Measurements from ENCODE around the gene FAM98B. TPM values are rescaled to one million over a fixed set of nuclear protein-coding genes. Genes with fewer than 3 reads are reported as not detected.

The FAM98B gene
- total RNA-seq, 1 experiment from 2014 or later, result 26.5 TPM

DNA sequence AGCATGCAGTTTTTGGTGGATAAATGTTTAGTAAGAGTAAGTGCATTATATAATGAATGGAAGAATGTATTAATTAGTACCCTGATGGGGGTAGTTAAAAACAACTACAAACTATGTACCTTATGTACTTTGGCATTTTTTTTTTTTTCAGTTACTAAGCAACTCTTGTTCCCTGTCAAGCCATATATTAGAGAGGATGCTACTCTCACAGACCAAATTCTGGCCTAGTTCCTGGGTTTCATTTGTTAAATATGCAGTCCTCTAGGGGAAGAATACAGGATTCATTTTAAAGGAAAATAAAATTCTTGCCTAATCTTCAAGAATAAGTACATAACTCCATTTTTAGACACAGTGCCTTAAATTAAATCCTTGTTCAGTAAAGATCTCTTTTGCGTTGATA is 16.9 kb downstream of the FAM98B start:
- no TSS peak for BruUV-seq (replicated peaks)
- no peak for TF ChIP-seq CTCF (IDR thresholded peaks at IDR 0.05; ENCODE audit: unreplicated experiment)
- peaks cover 6% of the 10 kb centered on the region for H3K4me1 Mint-ChIP-seq (ENCODE audit: insufficient read depth, unreplicated experiment)
- ChIA-PET POLR2A (interaction anchor here (1.8 kb wide), 1 partner anchor 17 kb away, joined by 13 read pairs; the partner anchor contains the start of gene FAM98B), CTCF (interaction anchor here (0.7 to 4.1 kb wide), 7 partner anchors 16 to 229 kb away, joined by 3 to 19 read pairs (median 4); partner anchors contain the start of gene RASGRP1)
- DNase-seq (ENCODE audit: unreplicated experiment), result no peak
- no peaks in the 10 kb centered on the region for H3K27me3 Mint-ChIP-seq (ENCODE audit: insufficient read depth, unreplicated experiment)
- H3K27ac Mint-ChIP-seq (ENCODE audit: low read depth, unreplicated experiment), result no peak overlapping the region
- H3K36me3 Mint-ChIP-seq (ENCODE audit: insufficient read depth, unreplicated experiment), result peaks cover 34% of the 10 kb centered on the region
- intact Hi-C loops (cut with micrococcal nuclease), result loop anchor here (5.0 kb wide), 1 partner anchor 91 kb away; the partner anchor contains the start of gene RASGRP1
- H3K9me3 Mint-ChIP-seq (ENCODE audit: unreplicated experiment), result no peaks in the 10 kb centered on the region
- no peak overlapping the region for H3K4me3 Mint-ChIP-seq (ENCODE audit: unreplicated experiment)

DNA sequence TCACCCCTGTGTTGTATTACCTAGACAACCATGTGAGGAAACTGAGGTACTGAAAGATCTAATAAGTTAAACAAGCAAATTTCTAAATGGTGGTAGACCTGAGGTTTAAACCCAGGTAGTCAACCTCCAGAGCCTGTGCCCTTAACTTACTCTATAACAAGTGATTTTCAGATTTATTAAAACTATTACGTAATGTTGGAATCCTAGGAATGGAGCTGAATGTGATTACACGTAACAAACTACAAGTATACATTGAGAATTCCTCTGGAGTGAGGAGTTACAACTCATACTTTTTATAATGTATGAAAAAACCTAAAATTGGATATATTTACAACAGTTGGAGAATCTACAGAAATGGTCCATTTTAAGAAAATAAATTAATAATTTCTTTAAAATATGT is 18.0 kb downstream of the FAM98B start:
- H3K27ac Mint-ChIP-seq (ENCODE audit: low read depth, unreplicated experiment), result no peak overlapping the region
- H3K4me3 Mint-ChIP-seq (ENCODE audit: unreplicated experiment), result no peak overlapping the region
- no peaks in the 10 kb centered on the region for H3K27me3 Mint-ChIP-seq (ENCODE audit: insufficient read depth, unreplicated experiment)
- no peak for DNase-seq (ENCODE audit: unreplicated experiment)
- intact Hi-C loops (cut with micrococcal nuclease), result loop anchor here (5.0 kb wide), 1 partner anchor 90 kb away; the partner anchor contains the start of gene RASGRP1
- peaks cover 6% of the 10 kb centered on the region for H3K4me1 Mint-ChIP-seq (ENCODE audit: insufficient read depth, unreplicated experiment)
- TF ChIP-seq CTCF (IDR thresholded peaks at IDR 0.05; ENCODE audit: unreplicated experiment), result no peak
- peaks cover 40% of the 10 kb centered on the region for H3K36me3 Mint-ChIP-seq (ENCODE audit: insufficient read depth, unreplicated experiment)
- CTCF ChIA-PET, result interaction anchor here (1.4 to 2.5 kb wide), 5 partner anchors 32 to 227 kb away, joined by 12 to 19 read pairs (median 13); no protein-coding TSS in a partner anchor
- POLR2A ChIA-PET, result interaction anchor here (0.9 to 1.8 kb wide), 2 partner anchors 17 to 176 kb away, joined by 3 to 9 read pairs; partner anchors contain the start of gene FAM98B
- BruUV-seq (replicated peaks), result no TSS peak
- H3K9me3 Mint-ChIP-seq (ENCODE audit: unreplicated experiment), result no peaks in the 10 kb centered on the region

GRCh38 chr15:38474155-38474757 is 20.3 kb downstream of the FAM98B start:
- H3K4me1 Mint-ChIP-seq (ENCODE audit: insufficient read depth, unreplicated experiment), result peaks cover 6% of the 10 kb centered on the region
- peaks cover 43% of the 10 kb centered on the region for H3K36me3 Mint-ChIP-seq (ENCODE audit: insufficient read depth, unreplicated experiment)
- H3K27me3 Mint-ChIP-seq (ENCODE audit: insufficient read depth, unreplicated experiment), result no peaks in the 10 kb centered on the region
- ChIA-PET POLR2A (interaction anchor here (0.6 kb wide), 1 partner anchor 23 kb away, joined by 3 read pairs; no protein-coding TSS in a partner anchor), CTCF (interaction anchor here (0.6 to 2.2 kb wide), 24 partner anchors 11 to 504 kb away, joined by 3 to 34 read pairs (median 4); partner anchors contain the start of gene FAM98B)
- H3K4me3 Mint-ChIP-seq (ENCODE audit: unreplicated experiment), result no peak overlapping the region
- no TSS peak for BruUV-seq (replicated peaks)
- no peak overlapping the region for H3K27ac Mint-ChIP-seq (ENCODE audit: low read depth, unreplicated experiment)
- H3K9me3 Mint-ChIP-seq (ENCODE audit: unreplicated experiment), result no peaks in the 10 kb centered on the region
- intact Hi-C loops (cut with micrococcal nuclease), result loop anchor here (1.0 to 5.0 kb wide), 4 partner anchors 34 to 209 kb away; partner anchors contain the start of gene RASGRP1
- TF ChIP-seq CTCF (IDR thresholded peaks at IDR 0.05; ENCODE audit: unreplicated experiment), result peak; percentile 63
- peak; percentile 61 for DNase-seq (ENCODE audit: unreplicated experiment)

- no peak for DNase-seq (ENCODE audit: unreplicated experiment)
- H3K9me3 Mint-ChIP-seq (ENCODE audit: unreplicated experiment), result no peaks in the 10 kb centered on the region
- ChIA-PET CTCF (interaction anchor here (0.6 to 2.2 kb wide), 20 partner anchors 10 to 473 kb away, joined by 3 to 34 read pairs (median 4); partner anchors contain the start of gene FAM98B), POLR2A (no interaction called here)
- no peak overlapping the region for H3K4me3 Mint-ChIP-seq (ENCODE audit: unreplicated experiment)
- intact Hi-C loops (cut with micrococcal nuclease), result no loop called here
- no peak overlapping the region for H3K27ac Mint-ChIP-seq (ENCODE audit: low read depth, unreplicated experiment)
- peaks cover 6% of the 10 kb centered on the region for H3K4me1 Mint-ChIP-seq (ENCODE audit: insufficient read depth, unreplicated experiment)
- no TSS peak for BruUV-seq (replicated peaks)
- TF ChIP-seq CTCF (IDR thresholded peaks at IDR 0.05; ENCODE audit: unreplicated experiment), result no peak
- H3K36me3 Mint-ChIP-seq (ENCODE audit: insufficient read depth, unreplicated experiment), result peaks cover 45% of the 10 kb centered on the region
- H3K27me3 Mint-ChIP-seq (ENCODE audit: insufficient read depth, unreplicated experiment), result no peaks in the 10 kb centered on the region
Observed at GRCh38 chr15:38475361-38475760, 21.4 kb downstream of the FAM98B start.

Measured in MCF 10A (cell line).